NCI-H1417 (cell line): ENCODE results near the gene BMP2.

Experiments used
- DNase-seq, 3 experiments: peaks; one replicate each; lab custom pipeline; 2025; lab: John Stamatoyannopoulos, UW

BMP2 gene

GRCh38 chr20:6767536-6768227, at the start of gene BMP2:
Gene BMP2, plus strand, starts transcription at chr20:6767686. Its CDS starts 2,441 bp downstream, at chr20:6770127.
- peak; percentile 58 to 96 (median 92) for DNase-seq

GRCh38 chr20:6718662-6719368, 48.7 kb upstream of the BMP2 start:
- DNase-seq: no peak

GRCh38 chr20:6719369-6719721, 48.1 kb upstream of the BMP2 start:
- DNase-seq: no peak

- no peak for DNase-seq
These were observed 40.7 kb upstream of the BMP2 start for GRCh38 chr20:6726761-6727160.

- no peak for DNase-seq
These were observed 36.7 kb upstream of the BMP2 start for GRCh38 chr20:6730672-6731328.

GRCh38 chr20:6732001-6732447, 35.5 kb upstream of the BMP2 start:
- no peak for DNase-seq

- no peak for DNase-seq
These were observed 34.6 kb upstream of the BMP2 start for GRCh38 chr20:6732851-6733250.

GRCh38 chr20:6733965-6734364, 33.5 kb upstream of the BMP2 start:
- no peak for DNase-seq

GRCh38 chr20:6735942-6736845, 31.3 kb upstream of the BMP2 start:
- DNase-seq: no peak

GRCh38 chr20:6739406-6739805, 28.1 kb upstream of the BMP2 start:
- DNase-seq: no peak

- DNase-seq: no peak
These were observed 27.4 kb upstream of the BMP2 start for GRCh38 chr20:6740096-6740495.

GRCh38 chr20:6744180-6744579, 23.3 kb upstream of the BMP2 start:
- DNase-seq: no peak

- no peak for DNase-seq
These were observed 22.7 kb upstream of the BMP2 start for GRCh38 chr20:6744805-6745204.

- peak in 1 of 3 experiments; percentile 28 for DNase-seq
These were observed 20.4 kb upstream of the BMP2 start for GRCh38 chr20:6746901-6747609.

GRCh38 chr20:6750438-6750837, 17.0 kb upstream of the BMP2 start:
- no peak for DNase-seq

GRCh38 chr20:6756693-6757595, 10.5 kb upstream of the BMP2 start:
- DNase-seq: peak; percentile 37 to 80 (median 41)

- no peak for DNase-seq
These were observed 2.9 kb upstream of the BMP2 start for GRCh38 chr20:6764619-6765018.

- DNase-seq: peak; percentile 46 to 90 (median 65)
These were observed 1.9 kb upstream of the BMP2 start for GRCh38 chr20:6765469-6766058.

GRCh38 chr20:6766433-6766832, 1.1 kb upstream of the BMP2 start:
- DNase-seq: no peak

GRCh38 chr20:6767126-6767535, 355 bp upstream of the BMP2 start:
- no peak for DNase-seq
